Measurements from ENCODE around the gene SCAMP5.
A peak's percentile ranks its signal among the peaks of the same experiment; 100 is the strongest.

GRCh38 chr15:74950078-74950908 lies 45.1 kb upstream of the SCAMP5 start:
- TF ChIP-seq EP300 (IDR thresholded peaks at IDR 0.05) (no peak), CTCF (IDR thresholded peaks at IDR 0.05) (peak; percentile 92 to 98 (median 95)), POLR2A (IDR thresholded peaks at IDR 0.05) (no peak)

Data from tibial nerve (tissue), 4 donors.